ENCODE data around the gene HDAC4.

Gene HDAC4

DNA sequence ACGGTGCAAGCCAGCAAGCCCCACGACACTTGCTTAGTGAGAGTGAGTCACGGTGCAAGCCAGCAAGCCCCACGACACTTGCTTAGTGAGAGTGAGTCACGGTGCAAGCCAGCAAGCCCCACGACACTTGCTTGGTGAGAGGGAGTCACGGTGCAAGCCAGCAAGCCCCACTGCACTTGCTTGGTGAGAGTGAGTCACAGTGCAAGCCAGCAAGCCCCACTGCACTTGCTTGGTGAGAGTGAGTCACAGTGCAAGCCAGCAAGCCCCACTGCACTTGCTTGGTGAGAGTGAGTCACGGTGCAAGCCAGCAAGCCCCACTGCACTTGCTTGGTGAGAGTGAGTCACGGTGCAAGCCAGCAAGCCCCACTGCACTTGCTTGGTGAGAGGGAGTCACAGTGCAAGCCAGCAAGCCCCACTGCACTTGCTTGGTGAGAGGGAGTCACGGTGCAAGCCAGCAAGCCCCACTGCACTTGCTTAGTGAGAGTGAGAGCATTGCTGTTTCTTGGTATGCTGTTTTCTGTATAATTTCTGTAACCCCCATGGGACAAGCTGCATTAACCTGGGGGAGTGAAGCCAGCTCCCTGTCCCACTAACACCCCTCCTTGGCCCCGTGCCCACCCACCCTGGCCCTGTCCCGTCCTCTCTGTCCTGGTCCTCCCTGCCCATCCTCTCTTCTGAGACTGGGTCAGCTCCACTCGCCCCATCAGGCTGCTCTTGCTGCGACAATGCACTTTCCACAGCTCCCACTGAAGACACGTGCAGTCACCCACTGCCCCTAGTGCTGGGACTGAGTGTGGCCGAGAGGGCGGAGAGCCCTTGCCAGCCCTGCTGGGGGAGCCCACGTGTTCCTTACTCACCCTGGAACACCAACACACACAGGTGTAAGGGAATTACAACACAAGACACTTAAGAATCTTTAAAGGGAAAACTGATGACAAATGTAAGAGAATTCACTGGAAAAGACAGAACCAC, 331.2 kb downstream of the HDAC4 start:
- DNase-seq, result peak; percentile 39

DNA sequence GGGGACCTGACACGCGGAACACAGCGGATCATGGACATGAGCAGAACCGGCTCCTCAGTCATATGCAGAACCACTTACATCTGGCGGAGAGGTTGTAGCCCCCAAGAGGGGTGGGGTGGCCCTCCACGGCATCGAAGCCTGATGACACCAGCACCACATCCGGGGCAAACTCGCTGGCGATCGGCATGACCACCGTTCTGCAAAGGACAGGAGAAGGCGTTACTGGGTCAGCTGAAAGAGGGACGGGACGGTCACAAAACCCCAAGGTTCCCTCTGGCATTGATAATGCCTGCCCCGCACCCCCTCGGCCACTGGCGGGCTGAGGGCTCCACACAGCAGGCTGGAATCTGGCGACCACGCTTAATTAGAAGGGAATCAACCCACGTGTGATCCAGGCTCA, 332.4 kb downstream of the HDAC4 start:
- no peak for DNase-seq

DNA sequence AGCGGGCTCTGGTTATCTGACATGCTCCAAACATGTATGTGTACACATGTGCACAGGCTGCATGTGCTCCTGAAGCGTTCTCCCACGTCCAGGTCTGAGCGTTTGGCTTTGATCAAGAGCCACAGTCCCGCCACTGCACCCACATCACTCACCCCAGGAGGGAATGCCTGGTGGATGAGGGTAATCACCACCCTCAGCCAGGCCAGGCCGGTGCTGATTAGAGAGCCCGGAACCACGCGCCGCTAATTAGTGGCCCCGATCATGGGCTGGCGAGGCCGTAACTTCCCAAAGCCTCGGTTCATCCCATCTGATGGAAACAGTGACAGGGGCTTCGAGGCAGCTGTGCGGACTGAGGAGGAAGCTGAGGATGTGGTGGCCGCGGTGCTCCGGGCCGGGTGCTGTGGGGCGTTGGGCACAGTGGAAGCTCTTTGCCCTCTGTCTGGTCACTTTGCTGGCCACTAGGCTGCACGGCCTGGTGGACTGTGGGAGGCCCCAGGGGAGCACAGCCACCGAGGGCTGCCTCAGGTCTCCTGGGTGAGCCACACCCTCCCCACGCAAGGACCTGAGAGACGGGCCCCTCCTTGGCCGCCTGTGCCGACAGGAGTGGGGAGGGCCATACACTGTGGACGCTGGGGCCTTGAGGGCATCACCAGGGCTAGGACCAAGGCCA, 333.5 kb downstream of the HDAC4 start:
- no peak for DNase-seq

DNA sequence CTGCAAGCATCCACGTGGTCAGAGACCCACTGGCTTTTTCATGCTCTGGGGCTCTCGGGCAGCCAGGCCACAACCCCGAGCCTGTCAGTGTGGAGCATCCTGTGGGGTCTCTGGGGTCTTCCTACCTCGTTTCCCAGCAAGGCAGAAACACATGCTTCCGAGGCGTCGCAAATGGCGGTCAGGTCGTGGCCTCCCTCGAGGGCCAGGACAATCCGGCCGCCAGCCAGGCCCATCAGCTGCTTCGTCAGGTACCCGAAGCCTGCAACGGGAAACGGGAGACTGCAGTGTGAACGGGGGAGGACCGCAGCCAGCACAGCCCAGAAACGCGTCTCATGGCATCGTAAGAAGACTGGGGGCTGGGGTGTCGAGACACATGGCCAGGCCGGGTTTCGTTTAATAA, 334.2 kb downstream of the HDAC4 start:
- DNase-seq, result no peak

- DNase-seq, result no peak
These were observed 334.9 kb downstream of the HDAC4 start for GRCh38 chr2:239065962-239066361.

- no peak for DNase-seq
These were observed 335.3 kb downstream of the HDAC4 start for GRCh38 chr2:239065537-239065936.

DNA sequence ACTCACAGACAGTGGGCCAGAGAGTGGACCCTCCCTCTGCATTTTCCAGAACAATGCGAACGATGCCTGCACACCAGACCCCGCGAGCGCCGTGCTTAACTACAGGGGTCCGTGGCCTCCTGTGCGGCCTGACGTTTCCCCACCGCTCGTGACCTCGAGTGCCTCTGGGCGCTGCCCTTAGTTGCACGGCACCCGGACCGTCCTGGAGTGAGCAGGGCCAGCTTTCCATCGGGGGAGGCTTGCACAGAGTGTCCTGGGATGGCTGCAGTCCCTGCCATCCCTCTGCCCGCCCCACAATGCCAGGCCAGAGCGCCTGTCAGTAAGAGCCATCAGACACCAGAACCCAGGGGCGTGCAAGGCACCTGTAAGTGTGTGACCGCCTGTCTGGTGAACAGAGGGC, 335.9 kb downstream of the HDAC4 start:
- DNase-seq, result no peak

- no peak for DNase-seq
These were observed 336.6 kb downstream of the HDAC4 start for GRCh38 chr2:239064253-239064652.

GRCh38 chr2:239062743-239063142, 338.1 kb downstream of the HDAC4 start:
- no peak for DNase-seq

- no peak for DNase-seq
These were observed 338.8 kb downstream of the HDAC4 start for GRCh38 chr2:239061824-239062570.

DNA sequence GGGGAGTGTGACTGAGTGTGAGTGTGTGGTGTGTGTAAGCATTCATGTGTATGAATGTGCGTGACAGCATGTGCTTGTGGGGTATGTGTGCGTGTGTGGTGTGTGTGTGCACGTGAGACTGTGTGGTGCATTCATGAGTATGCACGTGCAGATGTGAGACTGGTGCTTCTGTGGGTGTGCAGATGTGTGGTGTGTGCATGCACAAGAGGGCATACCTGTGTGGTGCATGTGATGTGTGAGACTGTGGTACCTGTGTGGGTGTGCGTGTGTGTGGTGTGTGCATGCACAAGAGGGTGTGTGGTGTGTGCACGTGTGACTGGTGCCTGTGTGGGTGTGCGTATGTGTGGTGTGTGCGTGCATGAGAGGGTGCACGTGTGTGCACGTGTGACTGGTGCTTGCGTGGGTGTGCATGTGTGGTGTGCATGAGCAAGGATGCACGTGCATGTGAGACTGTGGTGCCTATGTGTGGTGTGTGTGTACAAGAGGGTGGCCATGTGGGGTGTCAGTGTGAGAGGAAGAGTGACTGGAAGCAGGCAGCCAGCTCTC, 339.6 kb downstream of the HDAC4 start:
- no peak for DNase-seq

DNA sequence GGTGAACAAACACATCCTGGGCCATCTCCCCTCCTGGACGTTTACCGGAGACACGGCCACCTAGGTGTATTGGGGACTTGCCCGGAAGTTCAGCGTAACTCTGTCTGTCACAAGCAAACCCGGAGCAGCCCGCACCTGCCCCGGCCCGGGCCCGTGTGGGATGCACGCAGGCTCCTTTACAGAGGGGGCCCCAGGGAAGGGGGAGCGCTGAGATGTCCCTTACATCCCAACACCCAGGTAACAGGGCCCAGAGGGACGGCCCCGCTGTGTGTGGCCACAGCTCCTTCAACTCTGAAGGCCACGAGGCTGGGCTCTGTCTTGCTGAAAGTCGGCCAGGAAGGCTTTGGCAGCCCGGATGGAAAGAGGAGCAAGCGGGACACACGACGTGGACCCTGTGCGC, 340.1 kb downstream of the HDAC4 start:
- DNase-seq, result no peak

DNA sequence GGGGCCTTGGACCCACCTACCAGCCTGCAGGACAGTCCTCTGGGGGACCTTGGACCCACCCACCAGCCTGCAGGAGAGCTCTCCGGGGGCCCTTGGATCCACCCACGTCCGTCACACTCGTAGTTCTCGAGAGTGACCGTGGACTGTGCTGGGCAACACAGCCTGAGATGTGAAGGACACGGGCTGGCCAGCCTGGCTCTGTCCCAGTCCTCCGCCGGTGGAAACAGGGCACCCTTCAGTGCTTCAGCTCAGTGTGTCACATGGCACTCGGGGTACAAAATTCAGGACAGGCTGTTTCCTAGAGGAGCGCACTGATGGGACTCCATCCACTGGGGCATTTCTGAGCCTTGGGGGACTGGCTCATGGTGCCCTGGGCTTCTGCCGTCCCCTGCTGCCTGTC, 341.0 kb downstream of the HDAC4 start:
- no peak for DNase-seq

DNA sequence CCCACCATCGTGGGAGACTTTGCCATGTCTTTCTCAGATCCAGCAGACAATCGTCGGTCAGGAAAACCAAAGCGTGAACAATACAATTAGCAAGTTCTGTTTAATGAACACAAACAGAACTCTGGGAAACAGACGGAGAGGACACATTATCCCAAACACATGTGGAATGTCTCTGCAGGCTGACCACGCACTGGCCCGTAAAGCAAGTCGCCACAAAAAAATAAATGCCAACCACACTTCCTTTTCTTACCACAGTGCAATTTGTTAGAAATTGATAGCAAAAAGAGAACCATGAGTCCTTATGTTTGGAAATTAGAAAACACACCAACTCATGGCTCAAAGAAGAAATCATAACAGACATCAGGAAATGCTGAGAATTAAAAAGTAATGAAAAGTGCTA, 342.1 kb downstream of the HDAC4 start:
- DNase-seq, result no peak

- no peak for DNase-seq
These were observed 343.3 kb downstream of the HDAC4 start for GRCh38 chr2:239057533-239057932.

- no peak for DNase-seq
These were observed 344.2 kb downstream of the HDAC4 start for GRCh38 chr2:239056611-239057010.

GRCh38 chr2:239055756-239056493, 344.9 kb downstream of the HDAC4 start:
- DNase-seq, result no peak

- DNase-seq, result no peak
These were observed 345.9 kb downstream of the HDAC4 start for GRCh38 chr2:239054921-239055320.

GRCh38 chr2:239053801-239054503, 346.9 kb downstream of the HDAC4 start:
- DNase-seq, result no peak

- no peak for DNase-seq
These were observed 347.8 kb downstream of the HDAC4 start for GRCh38 chr2:239052798-239053665.

Data from activated CD4-positive, alpha-beta T cell treated with anti-CD3 and anti-CD28 coated beads, Interleukin-10, Interleukin-2, amounts not matched to agents 100 ng/mL and 50 ng/mL, durations not matched to agents 16 hours and 8 hours (primary cell).